CD4-positive, alpha-beta T cell treated with Interleukin-4 for 4 hours (primary cell): ENCODE measurements around the gene PRPF8.
A peak's percentile ranks its signal among the peaks of the same experiment; 100 is the strongest.

Experiments used
- DNase-seq: peaks from one replicate; pipeline ENCODE4 v3.0.0-alpha.2; 2020

Gene PRPF8

GRCh38 chr17:1643999-1644492 lies 40.6 kb downstream of the PRPF8 start:
- no peak for DNase-seq

- peak; percentile 45 for DNase-seq
Observed at GRCh38 chr17:1643293-1643998, 41.2 kb downstream of the PRPF8 start.

- DNase-seq: no peak
Observed at GRCh38 chr17:1641065-1641403, 43.6 kb downstream of the PRPF8 start.

GRCh38 chr17:1640329-1641064 lies 44.2 kb downstream of the PRPF8 start:
- no peak for DNase-seq

GRCh38 chr17:1639549-1640180 lies 45.0 kb downstream of the PRPF8 start:
- DNase-seq: no peak

GRCh38 chr17:1638624-1639300 lies 45.9 kb downstream of the PRPF8 start:
- no peak for DNase-seq

GRCh38 chr17:1638171-1638590 lies 46.5 kb downstream of the PRPF8 start:
- no peak for DNase-seq

- no peak for DNase-seq
Observed at GRCh38 chr17:1636732-1637285, 47.9 kb downstream of the PRPF8 start.

- DNase-seq: no peak
Observed at GRCh38 chr17:1635675-1636465, 48.8 kb downstream of the PRPF8 start.

- no peak for DNase-seq
Observed at GRCh38 chr17:1634841-1635650, 49.6 kb downstream of the PRPF8 start.

- no peak for DNase-seq
Observed at GRCh38 chr17:1630662-1631061, 54.0 kb downstream of the PRPF8 start.

GRCh38 chr17:1629504-1630310 lies 55.0 kb downstream of the PRPF8 start:
- DNase-seq: peak; percentile 65

GRCh38 chr17:1628856-1629503 lies 55.7 kb downstream of the PRPF8 start:
- DNase-seq: peak; percentile 94

- peak; percentile 74 for DNase-seq
Observed at GRCh38 chr17:1627982-1628855, 56.4 kb downstream of the PRPF8 start, which contains the start of gene SLC43A2. Gene SLC43A2, minus strand, starts transcription at chr17:1628834. Its CDS starts 960 bp downstream, at chr17:1627874.

- no peak for DNase-seq
Observed at GRCh38 chr17:1627182-1627981, 57.3 kb downstream of the PRPF8 start.

- no peak for DNase-seq
Observed at GRCh38 chr17:1626333-1626732, 58.3 kb downstream of the PRPF8 start.

GRCh38 chr17:1625581-1625980 lies 59.1 kb downstream of the PRPF8 start:
- DNase-seq: no peak

- no peak for DNase-seq
Observed at GRCh38 chr17:1625053-1625452, 59.6 kb downstream of the PRPF8 start.
